Thoracic aorta (tissue), 2 donors: ENCODE results near the gene RRBP1. TPM values are rescaled to one million over a fixed set of nuclear protein-coding genes. Genes with fewer than 3 reads are reported as not detected.

ENCODE experiments used
- ATAC-seq: fragments of 150-250 bp; one replicate; pipeline ENCODE4 v1.8.0; 2017; ENCODE audit warnings: low read depth; ENCODE audit not compliant: insufficient number of reproducible peaks, low FRiP score
- DNase-seq: peaks from one replicate; pipeline ENCODE4 v3.0.0-alpha.2; 2020; ENCODE audit warnings: low spot score
- H3K27ac ChIP-seq, 2 donors: fragments of 200-600 bp; sonication (generic); 1 replicate in 1 of 2; 2 replicates in 1 of 2; pipeline ENCODE4 v1.5.1; 2016; ENCODE audit warnings: mild to moderate bottlenecking in 2 of 2, moderate library complexity in 2 of 2
- H3K27me3 ChIP-seq: fragments of 200-600 bp; sonication (generic); replicated peaks from 2 replicates; pipeline ENCODE4 v1.6.0; 2016; ENCODE audit warnings: mild to moderate bottlenecking; ENCODE audit not compliant: insufficient read depth
- H3K36me3 ChIP-seq: fragments of 200-600 bp; sonication (generic); one replicate; pipeline ENCODE4 v1.5.1; 2016
- H3K4me1 ChIP-seq, 2 donors: fragments of 200-600 bp; sonication (generic); 1 replicate in 1 of 2; 2 replicates in 1 of 2; pipeline versions ENCODE4 v1.5.1 to v1.6.0; 2016; ENCODE audit warnings: low read depth in 2 of 2, mild to moderate bottlenecking in 1 of 2; ENCODE audit not compliant: control insufficient read depth in 1 of 2
- H3K4me3 ChIP-seq: fragments of 200-600 bp; sonication (generic); 2 replicates; pipeline ENCODE4 v1.5.1; 2016; ENCODE audit warnings: mild to moderate bottlenecking
- H3K9me3 ChIP-seq: fragments of 200-600 bp; sonication (generic); 2 replicates; pipeline ENCODE4 v1.5.1; 2016
- CTCF ChIP-seq: fragments of 200-600 bp; sonication (generic); IDR thresholded peaks from one replicate; pipeline ENCODE4 v1.5.1; 2019; ENCODE audit warnings: antibody characterized with exemption
- total RNA-seq, 2 donors: library from RNA; depleted of rRNA; stranded (reverse); fragments of >200 nt; gene quantifications; one replicate each; pipeline versions ENCODE4 v1.1.0 to v1.2.3, GENCODE V29; 2016

RRBP1 gene
- total RNA-seq, 2 donors from 2014 or later = 113 to 163 TPM

GRCh38 chr20:17633221-17633849 is 48.7 kb downstream of the RRBP1 start:
- peak overlapping the region in 1 of 2 donors; percentile 57 for H3K27ac ChIP-seq
- peaks cover 27 to 34% of the 10 kb centered on the region in 2 donors for H3K4me1 ChIP-seq
- peaks cover 29% of the 10 kb centered on the region for H3K36me3 ChIP-seq
- ATAC-seq = no peak
- no peak for DNase-seq
- TF ChIP-seq CTCF = no peak
- no peaks in the 10 kb centered on the region for H3K27me3 ChIP-seq
- no peak overlapping the region for H3K4me3 ChIP-seq
- no peaks in the 10 kb centered on the region for H3K9me3 ChIP-seq

GRCh38 chr20:17631576-17632319 is 50.3 kb downstream of the RRBP1 start:
- Histone ChIP-seq H3K4me1 (peaks cover 27 to 30% of the 10 kb centered on the region in 2 donors), H3K36me3 (peaks cover 23% of the 10 kb centered on the region), H3K27me3 (no peaks in the 10 kb centered on the region), H3K4me3 (no peak overlapping the region), H3K9me3 (no peaks in the 10 kb centered on the region), H3K27ac (no peak overlapping the region)
- TF ChIP-seq CTCF = no peak
- ATAC-seq (no peak), DNase-seq (no peak)

- ATAC-seq = no peak
- no peak overlapping the region for H3K4me3 ChIP-seq
- H3K4me1 ChIP-seq = peaks cover 20% of the 10 kb centered on the region in 2 donors
- DNase-seq = no peak
- TF ChIP-seq CTCF = no peak
- no peaks in the 10 kb centered on the region for H3K9me3 ChIP-seq
- no peak overlapping the region for H3K27ac ChIP-seq
- peaks cover 23% of the 10 kb centered on the region for H3K36me3 ChIP-seq
- H3K27me3 ChIP-seq = no peaks in the 10 kb centered on the region
Measured at GRCh38 chr20:17630806-17631195, 51.2 kb downstream of the RRBP1 start.

GRCh38 chr20:17630151-17630805 is 51.8 kb downstream of the RRBP1 start:
- H3K36me3 ChIP-seq = peaks cover 25% of the 10 kb centered on the region
- H3K4me3 ChIP-seq = no peak overlapping the region
- DNase-seq (no peak), ATAC-seq (no peak)
- H3K27me3 ChIP-seq = no peaks in the 10 kb centered on the region
- no peak overlapping the region for H3K27ac ChIP-seq
- TF ChIP-seq CTCF = no peak
- no peaks in the 10 kb centered on the region for H3K9me3 ChIP-seq
- H3K4me1 ChIP-seq = peaks cover 15% of the 10 kb centered on the region in 2 donors

GRCh38 chr20:17629678-17630089 is 52.4 kb downstream of the RRBP1 start:
- peaks cover 9 to 10% of the 10 kb centered on the region in 2 donors for H3K4me1 ChIP-seq
- no peak for TF ChIP-seq CTCF
- no peak overlapping the region for H3K27ac ChIP-seq
- DNase-seq = no peak
- peaks cover 29% of the 10 kb centered on the region for H3K36me3 ChIP-seq
- ATAC-seq = no peak
- no peaks in the 10 kb centered on the region for H3K27me3 ChIP-seq
- no peak overlapping the region for H3K4me3 ChIP-seq
- H3K9me3 ChIP-seq = no peaks in the 10 kb centered on the region
